Inferior parietal cortex (tissue), 1 donor: ENCODE measurements around the gene C5orf15.
"Not testable (repeated sequence)": the region's sequence is repeated elsewhere in the genome, so short reads cannot be mapped to it uniquely, and the experiment has no call there.

Experiments used
- DNase-seq: peaks from one replicate; pipeline ENCODE4 v3.0.0-alpha.2; 2016; ENCODE audit errors: extremely low spot score

The C5orf15 gene

DNA sequence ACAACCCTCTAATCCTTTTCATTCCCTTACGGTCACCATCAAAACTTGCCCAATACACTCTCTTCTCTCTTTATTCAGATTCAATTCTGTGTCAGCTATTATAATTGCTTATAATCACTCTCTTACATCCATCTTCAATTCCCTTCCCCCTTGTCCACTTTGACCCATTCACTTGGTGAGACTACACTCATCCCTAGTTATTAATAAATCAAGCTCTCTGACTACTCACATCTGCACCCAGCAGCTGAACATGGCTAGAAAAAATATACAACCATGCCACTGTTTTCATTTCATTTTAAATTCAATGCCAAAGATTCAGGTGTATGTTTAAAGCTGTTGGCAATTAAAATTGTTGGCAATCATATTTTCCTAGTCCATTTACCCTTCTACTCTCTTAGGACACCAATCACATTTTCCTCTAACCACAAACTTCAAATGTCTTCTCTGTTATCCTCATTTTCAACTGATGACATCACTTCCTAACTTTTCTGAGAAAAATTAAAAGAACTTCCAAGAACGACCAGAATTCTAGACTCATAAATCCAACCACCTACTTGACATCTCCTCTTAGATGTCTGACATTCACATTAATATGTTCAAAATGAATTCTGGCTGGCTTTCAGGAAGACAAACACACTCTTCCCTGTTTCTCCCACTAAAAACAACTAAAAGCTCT lies 5.5 kb downstream of the C5orf15 start:
- no peak for DNase-seq

GRCh38 chr5:133962131-133962530 lies 6.3 kb downstream of the C5orf15 start:
- DNase-seq: no peak

GRCh38 chr5:133959643-133960042 lies 8.8 kb downstream of the C5orf15 start:
- no peak for DNase-seq

GRCh38 chr5:133957591-133957990 lies 10.8 kb downstream of the C5orf15 start:
- DNase-seq: no peak

DNA sequence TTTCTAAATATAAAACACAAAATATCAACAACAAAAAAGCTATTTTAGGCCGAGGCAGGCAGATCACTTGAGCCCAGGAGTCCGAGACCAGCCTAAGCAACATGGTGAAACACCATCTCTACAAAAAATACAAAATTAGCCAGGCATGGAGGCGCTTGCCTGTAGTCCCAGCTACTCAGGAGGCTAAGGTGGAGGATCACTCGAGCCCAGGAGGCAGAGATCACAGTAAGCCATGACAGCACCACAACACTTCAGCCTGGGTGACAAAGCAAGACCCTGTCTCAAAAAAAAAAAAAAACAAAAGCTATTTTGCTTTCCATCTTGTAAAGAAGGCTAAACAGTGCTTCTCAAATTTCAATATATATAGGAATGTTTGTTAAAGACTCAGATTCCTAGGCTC lies 11.3 kb downstream of the C5orf15 start:
- DNase-seq: no peak

- not testable (repeated sequence) for DNase-seq
These were observed 12.2 kb downstream of the C5orf15 start for GRCh38 chr5:133956196-133956595.

DNA sequence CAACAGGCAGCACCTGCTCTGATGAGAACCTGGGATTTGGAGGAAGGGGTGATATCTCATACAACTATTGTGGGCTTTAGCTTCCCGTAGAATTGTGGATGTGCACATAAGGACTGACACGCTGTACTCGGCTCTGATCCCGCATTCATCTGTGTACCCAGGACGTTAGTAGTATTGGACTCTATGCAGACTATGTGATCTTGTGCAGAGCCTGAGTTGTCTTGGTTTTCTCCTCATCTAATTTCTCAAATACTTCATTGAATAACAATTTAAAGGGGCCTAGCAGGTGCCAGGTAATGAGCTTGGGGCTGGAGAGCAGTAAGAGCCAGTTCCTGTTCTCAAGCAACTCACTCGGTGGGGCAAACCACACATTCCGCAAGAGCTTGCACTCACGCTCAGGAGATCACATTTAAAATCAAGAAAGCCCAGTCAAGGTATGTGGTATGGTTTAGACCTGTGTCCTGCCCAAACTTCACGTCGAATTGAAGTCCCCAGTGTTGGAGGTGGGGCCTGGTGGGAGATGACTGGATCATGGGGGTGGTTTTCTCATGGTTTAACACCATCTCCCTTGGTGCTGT lies 14.8 kb downstream of the C5orf15 start:
- no peak for DNase-seq

GRCh38 chr5:133952729-133953567 lies 15.5 kb downstream of the C5orf15 start:
- DNase-seq: peak; percentile 55

GRCh38 chr5:133950821-133951612 lies 17.4 kb downstream of the C5orf15 start:
- DNase-seq: no peak

- no peak for DNase-seq
These were observed 19.7 kb downstream of the C5orf15 start for GRCh38 chr5:133948721-133949120.

- DNase-seq: no peak
These were observed 21.0 kb downstream of the C5orf15 start for GRCh38 chr5:133947431-133947841.

GRCh38 chr5:133945568-133945967 lies 22.9 kb downstream of the C5orf15 start:
- no peak for DNase-seq

- DNase-seq: peak; percentile 72
These were observed 23.9 kb downstream of the C5orf15 start for GRCh38 chr5:133944263-133945185.

DNA sequence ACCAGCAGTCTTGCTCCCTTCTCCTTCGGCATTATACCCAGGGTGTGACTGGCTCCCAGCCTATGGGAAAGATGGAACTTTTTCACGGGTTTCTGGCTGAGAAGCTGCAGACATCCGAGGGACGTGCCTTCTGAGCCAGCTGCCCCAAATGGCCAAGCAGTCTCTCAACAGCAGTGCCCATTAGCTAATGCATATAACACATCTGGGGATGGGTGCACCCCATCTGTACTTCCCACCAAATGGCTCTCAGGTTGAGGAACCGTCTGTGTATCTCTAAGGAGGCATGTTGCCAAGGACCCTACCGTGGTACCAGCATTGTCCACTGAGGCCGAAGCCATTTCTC lies 25.0 kb downstream of the C5orf15 start:
- DNase-seq: no peak

DNA sequence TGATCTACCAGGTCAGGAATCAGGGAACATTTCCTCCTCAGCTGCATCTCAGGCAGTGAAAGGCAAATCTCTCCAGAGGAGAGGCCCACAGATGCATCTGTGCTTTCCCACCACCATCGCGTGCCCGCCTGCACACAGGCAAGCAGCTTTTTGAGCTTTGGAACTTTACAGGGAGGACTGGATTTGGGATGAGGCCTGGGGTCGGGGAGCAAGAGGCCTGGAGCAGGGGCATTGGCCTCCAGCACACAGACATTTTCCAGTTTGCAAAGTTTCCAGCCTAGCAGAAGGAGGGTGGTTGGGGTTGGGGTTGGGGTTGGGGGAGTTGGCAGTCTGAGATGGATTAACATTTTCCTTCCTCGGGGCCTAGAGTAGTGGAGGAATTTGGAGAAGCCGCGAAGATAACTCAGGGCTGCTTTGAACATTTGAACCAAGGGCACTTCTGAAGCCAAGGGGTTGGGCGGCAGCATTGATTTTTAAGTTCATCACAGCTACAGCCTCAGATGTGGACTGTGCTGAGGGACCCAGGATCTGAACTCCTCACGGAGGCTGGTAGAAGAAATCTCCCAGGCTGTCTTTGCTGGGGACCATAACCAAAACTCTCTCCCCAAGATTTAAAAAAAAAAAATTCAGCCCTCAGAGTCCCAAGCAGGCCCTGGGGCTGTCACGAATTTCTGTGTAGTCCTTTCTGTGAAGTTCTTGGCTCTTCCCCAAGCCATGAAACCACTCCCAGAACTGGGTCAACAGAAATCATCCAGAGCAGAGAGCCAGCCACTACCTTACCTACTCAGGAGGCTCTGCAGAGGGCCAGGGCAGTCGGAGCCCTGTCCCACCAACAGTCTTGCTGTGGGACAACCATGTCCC lies 25.6 kb downstream of the C5orf15 start:
- no peak for DNase-seq

DNA sequence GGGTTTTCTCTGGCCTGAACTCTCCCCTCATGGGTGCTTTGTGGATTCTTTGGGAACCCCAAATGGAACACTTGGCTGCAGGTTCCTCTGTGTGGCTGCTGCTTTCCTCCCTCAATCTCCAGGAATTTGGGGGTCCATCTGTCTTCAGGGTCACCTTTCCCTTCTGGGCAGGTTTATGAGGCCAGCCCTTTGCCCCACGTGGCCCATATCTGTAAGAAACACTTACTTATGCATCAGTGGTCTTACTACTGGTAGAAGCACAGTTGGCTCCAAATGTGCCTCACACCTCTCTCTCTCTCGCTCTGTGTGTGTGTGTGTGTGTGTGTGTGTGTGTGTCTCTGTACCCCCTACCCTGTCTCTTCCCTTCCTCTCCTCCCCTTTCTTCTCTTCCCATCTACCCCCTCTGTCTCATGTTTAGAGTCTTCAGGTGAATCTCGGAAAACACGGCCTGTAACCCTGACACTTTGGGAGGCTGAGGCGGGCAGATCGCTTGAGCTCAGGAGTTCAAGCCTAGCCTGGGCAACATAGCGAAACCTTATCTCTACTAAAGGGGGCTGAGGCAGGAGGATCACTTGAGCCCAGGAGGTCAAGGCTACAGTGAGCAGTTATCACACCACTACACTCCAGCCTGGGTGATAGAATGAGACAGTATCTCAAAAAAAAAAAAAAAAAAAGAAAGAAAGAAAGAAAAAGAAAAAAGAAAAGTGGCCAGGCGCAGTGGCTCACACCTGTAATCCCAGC lies 26.8 kb downstream of the C5orf15 start:
- DNase-seq: no peak

DNA sequence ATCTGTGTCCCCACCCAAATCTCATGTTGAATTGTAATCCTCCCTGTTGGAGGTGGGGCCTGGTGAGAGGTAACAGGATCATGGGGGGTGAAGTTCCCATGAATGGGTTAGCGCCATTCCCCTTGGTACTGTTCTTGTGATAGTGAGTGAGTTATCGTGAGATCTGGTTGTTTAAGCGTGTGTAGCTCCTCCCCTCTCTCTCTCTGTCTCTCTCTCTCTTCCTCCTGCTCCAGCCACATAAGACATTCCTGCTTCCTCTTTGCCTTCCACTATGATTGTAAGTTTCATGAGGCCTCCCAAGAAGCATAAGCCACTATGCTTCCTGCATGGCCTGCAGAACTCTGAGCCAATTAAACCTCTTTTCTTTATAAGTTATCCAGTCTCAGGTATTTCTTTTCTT lies 28.8 kb downstream of the C5orf15 start:
- no peak for DNase-seq

- no peak for DNase-seq
These were observed 29.5 kb downstream of the C5orf15 start for GRCh38 chr5:133938929-133939328.

DNA sequence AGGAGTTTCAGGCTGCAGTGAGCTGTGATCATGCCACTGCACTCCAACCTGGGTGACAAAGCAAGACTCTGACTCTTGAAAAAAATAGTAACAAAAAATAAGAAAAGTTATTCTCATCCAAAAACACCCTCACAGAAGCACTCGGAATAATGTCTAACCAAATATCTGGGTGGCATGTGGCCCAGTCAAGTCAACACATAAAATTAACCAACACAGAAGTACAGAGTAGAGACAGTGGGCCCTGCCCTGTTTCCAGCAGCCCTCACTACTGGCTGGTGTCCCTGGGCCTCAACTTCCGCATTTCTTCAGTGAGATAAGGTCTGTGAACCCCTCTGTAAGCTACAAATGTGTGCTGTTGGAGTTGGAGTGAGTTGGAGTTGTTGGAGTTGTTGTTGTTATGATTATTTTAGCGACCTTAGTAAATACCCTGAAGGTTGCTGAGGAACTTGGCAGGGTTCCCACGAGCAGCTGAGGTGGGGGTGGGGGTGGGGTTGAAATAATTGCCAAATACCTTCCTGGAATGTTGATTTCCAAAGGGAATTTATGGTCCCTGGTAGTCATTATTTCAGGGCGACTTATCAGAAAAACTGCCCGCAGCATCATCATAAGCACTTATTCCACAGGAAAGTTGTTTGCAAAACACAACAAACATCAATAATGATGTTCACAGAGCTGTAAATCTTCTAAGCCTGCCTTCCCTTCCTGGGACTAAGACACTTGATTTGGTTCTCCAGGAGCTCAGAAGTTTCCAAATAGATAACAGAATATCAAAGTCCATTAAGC lies 30.2 kb downstream of the C5orf15 start:
- no peak for DNase-seq
